ENCODE data around the gene TBC1D3G.
"Not testable (repeated sequence)": the region's sequence is repeated elsewhere in the genome, so short reads cannot be mapped to it uniquely, and the experiment has no call there.

- not testable (repeated sequence) for TF ChIP-seq CTCF, POLR2A (IDR thresholded peaks at IDR 0.05)
Observed at GRCh38 chr17:36284219-36284618, 39.5 kb upstream of the TBC1D3G start.

Measured in right lobe of liver (tissue), 4 donors.